ENCODE measurements around the gene GFM2. TPM values are rescaled to one million over a fixed set of nuclear protein-coding genes. Genes with fewer than 3 reads are reported as not detected.
A peak's percentile ranks its signal among the peaks of the same experiment; 100 is the strongest.
"Not testable (repeated sequence)": the region's sequence is repeated elsewhere in the genome, so short reads cannot be mapped to it uniquely, and the experiment has no call there.

The GFM2 gene
- total and polyA plus RNA-seq, 3 donors from 2014 or later, result 35.5 to 62.0 (median 47.8) TPM

DNA sequence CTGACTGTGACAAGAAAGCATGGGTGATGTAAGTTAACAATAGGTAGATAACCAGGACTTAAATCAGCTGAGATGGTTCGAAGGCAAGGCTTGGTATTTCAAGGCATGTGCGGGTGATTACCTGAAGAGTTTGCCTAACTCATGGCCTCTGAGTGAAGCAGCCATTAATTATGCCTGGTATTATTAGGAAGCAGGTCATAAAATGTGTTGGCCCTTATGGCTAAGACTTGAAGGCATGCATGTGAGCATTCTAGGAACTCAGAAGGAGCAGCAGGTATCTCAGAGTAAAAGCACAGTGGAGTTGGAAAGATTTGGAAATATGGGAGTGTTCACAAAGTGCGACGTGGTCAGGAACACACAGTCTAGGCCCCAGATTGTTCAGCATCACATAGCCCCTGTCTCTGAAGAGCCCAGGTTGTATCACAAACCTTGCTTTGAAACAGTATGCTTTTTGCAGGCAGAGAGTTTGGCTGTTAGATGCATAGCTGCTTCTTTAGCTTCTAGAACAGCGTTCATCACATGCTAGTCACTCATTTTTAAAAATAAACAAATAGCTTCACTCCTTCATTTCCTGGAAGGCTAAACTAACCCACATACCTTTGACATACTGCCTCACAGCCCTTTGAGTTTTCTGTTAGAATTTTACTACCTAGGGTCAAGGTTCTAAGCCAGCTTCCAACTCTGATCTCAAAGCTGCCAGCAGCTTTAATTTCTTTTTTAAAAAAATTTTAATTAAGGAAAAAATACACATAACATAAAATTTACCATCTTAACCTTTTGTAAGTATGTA, 79.8 kb downstream of the GFM2 start:
- Histone ChIP-seq H3K36me3 (ENCODE audit: low read depth, missing control alignments) (no peaks in the 10 kb centered on the region), H3K4me3 (no peak overlapping the region), H3K9me3 (no peaks in the 10 kb centered on the region), H3K4me1 (peaks cover 6% of the 10 kb centered on the region), H3K27ac (no peak overlapping the region), H3K27me3 (no peaks in the 10 kb centered on the region)
- no peak for DNase-seq
- TF ChIP-seq POLR2A (IDR thresholded peaks at IDR 0.05), result no peak
- TF ChIP-seq CTCF (IDR thresholded peaks at IDR 0.05), result no peak
- intact Hi-C loops (cut with DNase I; ENCODE audit: low total_unique reads), result no loop called here
- WGBS, 2 donors, result 77 to 87% methylated on average over 5 of the region's 5 CpGs

DNA sequence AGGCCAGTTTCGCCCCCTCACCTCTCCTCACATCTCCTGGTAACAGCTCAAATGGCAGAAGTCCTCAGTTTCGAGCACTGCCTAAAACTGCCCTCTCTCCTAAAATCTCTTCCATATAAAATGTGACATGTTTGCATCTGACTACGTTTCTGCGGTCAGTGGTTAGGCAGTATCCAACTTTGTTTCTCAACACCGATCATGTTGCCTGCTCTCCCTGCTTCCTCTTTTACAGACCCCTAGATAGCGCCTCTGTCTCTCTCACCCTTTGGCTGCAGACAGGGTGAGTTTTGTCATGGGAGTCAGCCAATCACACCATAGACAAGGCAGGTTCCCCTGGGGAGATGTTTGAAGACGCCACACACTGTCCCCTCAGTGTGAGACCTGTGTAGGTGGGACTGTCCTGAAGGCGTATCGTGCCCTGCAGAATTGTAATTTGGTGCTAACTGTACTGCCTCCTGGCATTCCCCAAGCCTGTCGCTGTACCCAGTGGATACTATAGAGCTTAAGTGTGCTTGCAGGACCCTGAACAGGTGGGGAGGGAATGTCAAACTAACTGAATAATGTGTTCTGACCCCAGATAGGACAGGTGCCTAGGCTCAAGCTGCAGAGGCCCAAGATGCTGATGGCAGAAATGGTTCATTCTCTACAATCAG, 80.8 kb downstream of the GFM2 start:
- WGBS, 2 donors, result 27 to 51% methylated on average over 10 of the region's 10 CpGs
- peak overlapping the region; percentile 86 to 87 for H3K4me3 ChIP-seq
- peaks cover 6% of the 10 kb centered on the region for H3K4me1 ChIP-seq
- H3K27ac ChIP-seq, result peak overlapping the region; percentile 73 to 83
- peak; percentile 26 for DNase-seq
- H3K36me3 ChIP-seq (ENCODE audit: low read depth, missing control alignments), result no peaks in the 10 kb centered on the region
- TF ChIP-seq CTCF (IDR thresholded peaks at IDR 0.05) (no peak), POLR2A (IDR thresholded peaks at IDR 0.05) (no peak)
- intact Hi-C loops (cut with DNase I; ENCODE audit: low total_unique reads), result no loop called here
- no peaks in the 10 kb centered on the region for H3K9me3 ChIP-seq
- no peaks in the 10 kb centered on the region for H3K27me3 ChIP-seq

GRCh38 chr5:74684900-74685851, 81.7 kb downstream of the GFM2 start, which contains the start of gene HEXB:
HEXB (plus strand) TSS chr5:74685233; CDS start chr5:74685261, 28 bp downstream.
- intact Hi-C loops (cut with DNase I; ENCODE audit: low total_unique reads), result no loop called here
- H3K9me3 ChIP-seq, result no peaks in the 10 kb centered on the region
- H3K36me3 ChIP-seq (ENCODE audit: low read depth, missing control alignments), result no peaks in the 10 kb centered on the region
- 4 to 14% methylated on average over 17 to 71 of the region's 78 CpGs for WGBS, 2 donors
- peak within 1 kb of the TSS; percentile 86 to 87 for H3K4me3 ChIP-seq
- TF ChIP-seq CTCF (IDR thresholded peaks at IDR 0.05), result no peak
- peak; percentile 43 for TF ChIP-seq POLR2A (IDR thresholded peaks at IDR 0.05)
- peak; percentile 93 for DNase-seq
- H3K4me1 ChIP-seq, result peaks cover 6% of the 10 kb centered on the region
- peak within 1 kb of the TSS; percentile 73 to 83 for H3K27ac ChIP-seq
- no peaks in the 10 kb centered on the region for H3K27me3 ChIP-seq

DNA sequence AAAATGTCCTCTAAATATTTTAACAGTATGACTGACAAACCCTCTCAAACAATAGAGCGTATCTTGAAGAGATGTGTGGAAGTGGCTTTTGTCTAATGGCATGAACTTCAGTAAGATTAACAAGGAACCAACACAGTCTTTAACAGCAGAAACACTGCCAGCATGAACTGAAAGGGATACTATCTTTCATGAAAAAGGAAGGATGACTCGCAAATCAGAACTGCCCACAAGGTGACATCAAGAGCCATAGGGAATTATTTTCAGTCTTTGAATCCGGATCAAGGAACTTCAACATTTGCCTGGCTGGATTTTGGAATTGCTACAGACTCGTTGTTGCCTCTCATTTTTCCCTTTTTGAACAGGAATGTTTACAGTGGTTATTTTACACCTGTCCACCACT, 87.0 kb downstream of the GFM2 start:
- 73 to 77% methylated on average over 4 of the region's 4 CpGs for WGBS, 2 donors
- no peak for DNase-seq
- intact Hi-C loops (cut with DNase I; ENCODE audit: low total_unique reads), result no loop called here
- Histone ChIP-seq H3K36me3 (ENCODE audit: low read depth, missing control alignments) (no peaks in the 10 kb centered on the region), H3K4me1 (peaks cover 3% of the 10 kb centered on the region), H3K4me3 (no peak overlapping the region), H3K27ac (no peak overlapping the region), H3K27me3 (no peaks in the 10 kb centered on the region), H3K9me3 (no peaks in the 10 kb centered on the region)
- no peak for TF ChIP-seq CTCF (IDR thresholded peaks at IDR 0.05)
- no peak for TF ChIP-seq POLR2A (IDR thresholded peaks at IDR 0.05)

- H3K4me3 ChIP-seq; H3K4me1 ChIP-seq; intact Hi-C loops (cut with DNase I; ENCODE audit: low total_unique reads); H3K36me3 ChIP-seq (ENCODE audit: low read depth, missing control alignments); H3K27ac ChIP-seq; H3K27me3 ChIP-seq; H3K9me3 ChIP-seq: not testable (repeated sequence)
- WGBS, 2 donors, result 56 to 73% methylated on average over 3 of the region's 3 CpGs
- DNase-seq, result peak; percentile 52
Observed at GRCh38 chr5:74679300-74679699, 87.6 kb downstream of the GFM2 start.

DNA sequence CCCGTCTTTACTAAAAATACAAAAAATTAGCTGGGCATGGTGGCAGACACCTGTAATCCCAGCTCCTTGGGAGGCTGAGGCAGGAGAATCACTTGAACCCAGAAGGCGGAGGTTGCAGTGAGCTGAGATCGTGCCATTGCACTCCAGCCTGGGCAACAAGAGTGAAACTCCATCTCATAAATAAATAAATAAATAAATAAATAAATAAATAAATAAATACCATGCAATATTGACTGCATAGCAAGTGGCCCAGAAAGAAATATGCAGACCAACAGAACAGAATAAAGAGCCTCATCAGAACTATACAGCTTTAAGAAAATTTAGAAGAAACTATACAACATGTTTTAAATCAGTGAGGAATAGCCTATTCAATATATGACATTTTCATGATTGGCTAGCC, 88.8 kb downstream of the GFM2 start:
- H3K27me3 ChIP-seq; DNase-seq; H3K4me3 ChIP-seq; H3K4me1 ChIP-seq; H3K27ac ChIP-seq; H3K36me3 ChIP-seq (ENCODE audit: low read depth, missing control alignments); intact Hi-C loops (cut with DNase I; ENCODE audit: low total_unique reads); H3K9me3 ChIP-seq: not testable (repeated sequence)
- WGBS, 2 donors, result 95 to 99% methylated on average over 3 of the region's 3 CpGs

- H3K36me3 ChIP-seq (ENCODE audit: low read depth, missing control alignments); H3K27me3 ChIP-seq; H3K27ac ChIP-seq; H3K4me1 ChIP-seq; H3K9me3 ChIP-seq; DNase-seq; intact Hi-C loops (cut with DNase I; ENCODE audit: low total_unique reads); H3K4me3 ChIP-seq: not testable (repeated sequence)
- 91 to 92% methylated on average over 6 of the region's 6 CpGs for WGBS, 2 donors
Observed at GRCh38 chr5:74676466-74676865, 90.5 kb downstream of the GFM2 start.

Data from testis (tissue), 3 donors.